PC-9 (cell line): ENCODE results near the gene ZRSR2.

ENCODE experiments used
- EZH2 ChIP-seq: fragments of 200-600 bp; sonication (generic); IDR thresholded peaks from 2 replicates; pipeline ENCODE4 v1.8.0; 2017; ENCODE audit warnings: antibody characterized with exemption, low read depth
- TF ChIP-seq, protein P1 (sequence below): fragments of 200-600 bp; sonication (generic); conservative IDR thresholded peaks from 2 replicates; pipeline ENCODE4 v1.6.1; 2017; ENCODE audit warnings: mixed run types, antibody characterized with exemption, mild to moderate bottlenecking, moderate library complexity

- TF ChIP-seq, protein P1, sequence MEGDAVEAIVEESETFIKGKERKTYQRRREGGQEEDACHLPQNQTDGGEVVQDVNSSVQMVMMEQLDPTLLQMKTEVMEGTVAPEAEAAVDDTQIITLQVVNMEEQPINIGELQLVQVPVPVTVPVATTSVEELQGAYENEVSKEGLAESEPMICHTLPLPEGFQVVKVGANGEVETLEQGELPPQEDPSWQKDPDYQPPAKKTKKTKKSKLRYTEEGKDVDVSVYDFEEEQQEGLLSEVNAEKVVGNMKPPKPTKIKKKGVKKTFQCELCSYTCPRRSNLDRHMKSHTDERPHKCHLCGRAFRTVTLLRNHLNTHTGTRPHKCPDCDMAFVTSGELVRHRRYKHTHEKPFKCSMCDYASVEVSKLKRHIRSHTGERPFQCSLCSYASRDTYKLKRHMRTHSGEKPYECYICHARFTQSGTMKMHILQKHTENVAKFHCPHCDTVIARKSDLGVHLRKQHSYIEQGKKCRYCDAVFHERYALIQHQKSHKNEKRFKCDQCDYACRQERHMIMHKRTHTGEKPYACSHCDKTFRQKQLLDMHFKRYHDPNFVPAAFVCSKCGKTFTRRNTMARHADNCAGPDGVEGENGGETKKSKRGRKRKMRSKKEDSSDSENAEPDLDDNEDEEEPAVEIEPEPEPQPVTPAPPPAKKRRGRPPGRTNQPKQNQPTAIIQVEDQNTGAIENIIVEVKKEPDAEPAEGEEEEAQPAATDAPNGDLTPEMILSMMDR = no peak
- TF ChIP-seq EZH2 = no peak
These were observed 45.1 kb upstream of the ZRSR2 start for GRCh38 chrX:15745179-15745578.
